Measurements from ENCODE around the gene DND1.
"Not testable (repeated sequence)": the region's sequence is repeated elsewhere in the genome, so short reads cannot be mapped to it uniquely, and the experiment has no call there.

The DND1 gene

DNA sequence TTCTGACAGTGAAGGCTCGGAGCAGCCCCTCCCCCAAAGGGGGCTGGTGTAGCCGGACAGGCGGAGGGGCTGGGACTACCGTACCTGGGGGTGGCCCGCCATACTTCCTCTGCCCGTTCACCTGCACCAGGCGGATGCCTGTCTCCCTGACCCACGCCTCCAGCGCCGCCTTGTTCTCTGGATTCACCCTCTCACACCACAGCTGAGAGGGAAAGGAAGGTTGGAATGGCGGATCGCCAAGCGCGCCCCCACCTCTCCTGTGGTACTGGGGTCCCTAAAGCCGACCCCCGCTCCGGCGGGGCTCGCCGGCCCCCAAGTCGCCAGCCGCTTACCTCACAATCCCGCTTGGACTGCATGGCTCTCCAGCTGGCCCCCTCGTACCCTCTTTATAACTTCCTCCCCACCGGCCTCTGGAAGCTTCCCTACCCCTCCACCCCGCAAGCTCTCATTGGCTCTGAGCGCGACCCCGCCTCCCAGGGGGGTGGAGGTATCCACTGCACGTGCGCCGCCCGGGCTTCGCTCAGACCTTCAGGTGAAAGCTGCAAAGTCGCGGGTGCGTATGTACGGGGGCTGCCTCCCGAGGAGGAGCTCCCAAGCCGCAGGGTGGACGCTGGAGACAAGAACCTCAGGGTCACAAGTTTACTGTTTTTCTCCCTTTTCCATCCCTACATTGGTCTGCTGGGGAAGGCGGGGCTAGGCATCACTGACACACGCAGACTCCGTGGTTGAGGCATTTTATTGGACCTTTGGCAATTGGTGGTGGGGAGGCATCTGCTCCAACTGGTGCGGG lies at the start of gene DND1:
Gene DND1, minus strand, starts transcription at position 390 of the 790 bp plus-strand sequence. Its CDS starts 34 bp downstream, at position 356.
- DNase-seq (ENCODE audit: low spot score) = no peak

DNA sequence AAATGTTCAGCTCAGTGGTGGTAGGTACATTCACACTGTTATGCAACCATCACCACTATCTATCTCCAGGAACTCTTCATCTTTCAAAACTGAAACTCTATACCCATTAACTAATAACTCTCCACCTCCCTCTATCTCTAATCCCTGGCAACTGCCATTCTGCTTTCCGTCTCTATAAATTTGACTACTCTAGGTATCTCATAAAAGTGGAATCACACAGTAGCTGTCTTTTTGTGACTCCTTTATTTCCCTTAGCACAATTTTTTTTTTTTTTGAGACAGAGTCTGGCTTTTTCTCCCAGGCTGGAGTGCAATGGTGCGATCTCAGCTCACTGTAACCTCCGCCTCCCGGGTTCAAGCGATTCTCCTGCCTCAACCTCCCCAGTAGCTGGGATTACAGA lies 48.0 kb upstream of the DND1 start:
- DNase-seq (ENCODE audit: low spot score) = not testable (repeated sequence)

DNA sequence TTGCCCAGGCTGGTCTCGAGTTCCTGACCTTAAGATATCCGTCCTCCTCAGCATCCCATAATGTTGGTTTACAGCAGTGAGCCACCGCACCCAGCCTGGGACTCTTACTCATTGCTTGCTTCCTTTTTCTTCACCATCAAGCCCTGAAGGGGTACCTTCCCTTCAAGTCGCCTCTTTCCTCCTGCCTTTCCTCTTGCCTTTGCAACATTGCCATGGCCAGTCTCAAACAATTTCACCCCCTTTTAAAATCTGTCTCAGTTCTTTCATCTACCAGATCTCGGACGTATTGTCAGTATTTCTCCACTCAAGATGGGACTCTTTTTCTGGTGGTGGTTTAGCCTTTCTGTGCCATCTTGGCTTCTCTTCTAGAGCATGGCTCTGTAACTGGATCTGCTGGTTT lies 47.4 kb upstream of the DND1 start:
- peak; percentile 73 for DNase-seq (ENCODE audit: low spot score)

DNA sequence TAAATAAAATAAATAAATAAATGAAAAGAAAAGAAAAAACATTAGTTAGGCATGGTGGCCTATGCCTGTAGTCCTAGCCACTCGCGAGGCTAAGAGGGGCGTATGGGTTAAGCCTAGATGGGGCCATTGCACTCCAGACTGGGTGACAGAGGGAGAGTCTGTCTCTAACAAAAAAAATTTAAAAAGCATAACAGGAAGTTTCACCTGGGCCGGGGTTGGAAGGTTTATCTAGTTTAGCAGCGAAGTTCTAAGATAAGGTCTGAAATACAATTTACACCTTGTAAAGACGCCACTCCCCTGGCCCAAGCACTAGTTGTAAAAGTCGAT lies 44.9 kb upstream of the DND1 start:
- no peak for DNase-seq (ENCODE audit: low spot score)

DNA sequence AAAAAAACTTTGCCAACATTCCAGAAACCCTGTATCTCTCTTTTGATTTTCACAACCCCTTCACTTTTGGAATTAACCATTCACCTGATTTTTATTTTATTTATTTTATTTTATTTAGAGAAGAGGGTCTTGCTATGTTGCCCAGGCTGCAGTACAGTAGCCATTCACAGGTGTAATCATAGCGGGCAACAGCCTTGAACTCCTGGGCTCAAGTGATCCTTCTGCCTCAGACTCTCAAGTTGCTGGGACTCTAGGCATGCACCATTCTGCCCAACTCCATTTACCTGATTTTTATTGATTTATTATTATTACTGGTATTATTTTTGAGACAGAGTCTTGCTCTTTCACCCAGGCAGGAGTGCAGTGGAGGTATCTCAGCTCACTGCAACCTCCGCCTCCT lies 42.9 kb upstream of the DND1 start:
- not testable (repeated sequence) for DNase-seq (ENCODE audit: low spot score)

DNA sequence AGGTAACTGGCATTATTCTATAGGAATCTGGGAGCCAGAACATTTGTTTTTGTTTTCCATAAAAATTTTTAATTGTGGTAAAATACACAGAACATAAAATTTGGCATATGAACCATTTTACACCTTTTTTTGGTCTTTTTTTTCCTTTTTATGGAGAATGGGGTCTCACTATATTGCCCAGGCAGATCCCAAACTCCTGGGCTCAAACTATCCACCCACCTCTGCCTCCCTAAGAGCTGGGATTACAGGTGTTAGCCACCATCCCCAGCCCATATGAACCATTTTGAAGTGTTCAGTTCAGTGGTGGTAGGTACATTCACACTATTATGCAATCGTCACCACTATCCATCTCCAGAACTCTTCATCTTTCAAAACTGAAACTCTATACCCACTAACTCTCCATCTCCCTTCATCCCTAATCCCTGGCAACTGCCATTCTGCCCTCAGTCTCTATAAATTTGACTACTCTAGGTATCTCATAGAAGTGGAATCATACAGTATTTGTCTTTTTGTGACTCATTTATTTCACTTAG lies 40.3 kb upstream of the DND1 start:
- DNase-seq (ENCODE audit: low spot score) = no peak

DNA sequence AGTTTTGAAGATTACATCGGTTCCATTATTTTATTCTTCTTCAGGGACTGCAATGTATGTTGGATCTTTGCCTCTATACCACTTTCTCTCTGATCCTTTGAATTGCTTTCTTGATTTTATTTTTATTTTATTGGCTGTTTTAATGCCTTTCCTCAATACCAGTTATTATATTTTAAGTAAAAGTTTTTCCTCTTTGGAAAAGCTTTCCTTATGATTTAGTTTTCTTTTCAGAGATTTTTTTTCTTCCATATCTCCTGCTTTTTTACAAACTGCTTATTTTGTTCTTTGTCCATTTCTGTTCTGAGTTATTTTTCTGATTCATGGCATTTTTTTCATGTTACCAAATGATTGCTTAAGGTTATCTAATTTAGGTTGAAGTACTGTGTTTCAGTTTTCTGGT lies 38.4 kb upstream of the DND1 start:
- no peak for DNase-seq (ENCODE audit: low spot score)

DNA sequence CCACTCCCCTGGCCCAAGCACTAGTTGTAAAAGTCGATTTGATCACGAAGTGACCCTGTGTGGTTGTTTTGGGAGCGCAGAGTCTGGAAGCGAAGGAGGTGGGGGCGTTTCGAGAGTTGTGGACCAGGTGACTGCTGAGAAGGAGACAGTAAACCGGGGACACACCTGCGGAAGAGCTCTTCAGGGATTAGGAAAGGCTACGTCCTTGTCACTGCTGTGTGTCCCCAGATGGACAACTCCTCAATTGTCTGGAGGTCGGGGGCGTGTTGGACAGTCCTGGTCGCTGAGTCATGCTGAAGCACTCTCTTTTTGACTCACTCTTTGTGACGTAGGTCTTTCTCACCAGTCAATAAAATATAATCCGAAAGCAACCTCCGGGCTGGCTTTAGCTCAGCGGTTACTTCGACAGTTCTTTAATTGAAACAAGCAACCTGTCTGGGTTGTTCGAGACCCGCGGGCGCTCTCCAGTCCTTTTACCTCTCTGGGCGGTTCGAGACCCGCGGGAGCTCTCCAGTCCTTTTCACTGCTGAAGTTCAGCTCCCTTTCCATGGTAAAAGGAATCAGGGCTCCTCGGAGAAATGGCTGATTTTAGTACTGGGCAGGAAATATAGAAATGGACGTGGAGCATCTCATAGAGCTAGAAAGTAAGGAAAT lies 37.6 kb upstream of the DND1 start:
- DNase-seq (ENCODE audit: low spot score) = peak; percentile 99

DNA sequence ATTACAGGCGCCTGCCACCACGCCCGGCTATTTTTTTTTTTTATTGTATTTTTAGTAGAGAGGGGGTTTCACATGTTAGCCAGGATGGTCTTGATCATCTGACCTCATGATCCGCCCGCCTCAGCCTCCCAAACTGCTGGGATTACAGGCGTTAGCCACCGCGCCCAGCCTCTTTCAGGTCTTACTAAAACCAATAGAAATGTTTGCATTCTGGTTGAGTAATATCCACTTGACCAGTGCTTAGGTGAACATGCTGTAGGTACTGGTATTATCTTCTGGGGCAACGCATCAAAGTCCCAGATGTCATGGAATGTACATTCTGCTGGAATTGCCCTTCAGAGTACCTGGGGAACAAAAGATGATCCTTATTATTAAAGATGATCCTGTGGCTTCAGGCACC lies 35.4 kb upstream of the DND1 start:
- not testable (repeated sequence) for DNase-seq (ENCODE audit: low spot score)

DNA sequence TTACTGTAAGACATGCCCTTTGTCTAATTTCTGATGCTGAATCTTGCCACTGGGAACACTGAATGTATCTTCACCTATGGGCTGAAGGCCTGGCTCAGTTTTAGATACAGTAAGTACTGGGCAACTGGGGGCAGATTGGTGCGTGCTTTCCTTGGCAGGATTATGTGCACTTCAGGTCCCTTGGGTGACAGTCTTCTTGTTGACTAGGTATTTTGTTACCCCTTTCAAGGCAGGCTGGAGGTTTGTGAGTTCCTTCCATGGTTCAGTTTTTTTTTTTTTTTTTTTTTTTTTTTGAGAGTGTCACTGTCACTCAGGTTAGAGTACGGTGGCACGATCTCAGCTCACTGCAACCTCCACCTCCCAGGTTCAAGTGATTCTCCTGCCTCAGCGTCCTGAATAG lies 34.4 kb upstream of the DND1 start:
- DNase-seq (ENCODE audit: low spot score) = no peak

DNA sequence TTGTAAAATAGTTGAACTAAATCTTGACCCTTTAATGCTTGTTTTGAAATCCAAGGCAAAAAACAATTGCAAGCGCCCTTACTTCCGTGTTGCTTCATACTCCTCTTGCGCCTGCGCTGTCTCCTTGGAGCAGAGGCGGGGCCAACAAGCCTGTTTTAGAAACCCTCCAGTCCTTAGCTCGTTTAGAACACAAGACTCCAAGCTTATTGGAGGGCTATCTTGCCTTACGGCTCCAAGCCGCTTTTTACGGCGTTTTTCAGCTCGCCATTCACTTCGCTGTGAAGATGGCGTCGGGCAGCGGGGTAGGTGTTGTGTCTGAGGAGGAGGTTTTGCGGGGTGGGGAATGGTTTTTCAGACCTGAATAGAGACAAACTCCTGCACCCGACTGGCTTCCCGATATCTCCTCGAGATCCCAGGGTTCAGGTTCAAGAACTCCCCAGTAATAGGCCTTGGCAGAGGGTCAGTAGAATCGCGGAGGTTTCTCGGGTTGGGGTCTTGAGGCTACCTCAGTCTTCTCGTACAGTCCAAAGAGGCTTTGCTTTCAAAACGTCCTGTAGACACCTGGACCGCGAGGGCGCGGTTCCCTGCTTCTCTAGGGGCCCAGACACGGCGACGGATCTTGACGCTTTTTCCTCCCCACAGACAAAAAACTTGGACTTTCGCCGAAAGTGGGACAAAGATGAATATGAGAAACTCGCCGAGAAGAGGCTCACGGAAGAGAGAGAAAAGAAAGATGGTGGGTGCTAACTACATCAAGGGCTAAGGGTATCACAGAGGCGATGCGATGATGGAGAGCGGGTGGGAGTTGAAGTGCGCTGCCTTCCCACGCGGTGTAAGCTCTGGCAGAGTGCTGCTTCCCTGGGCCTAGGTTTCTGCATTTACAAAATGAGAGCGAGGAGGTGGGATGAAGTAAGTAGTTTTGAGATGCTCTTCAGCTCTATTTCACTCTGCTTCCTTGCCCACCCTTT lies 27.1 kb upstream of the DND1 start, which contains the start of gene ZMAT2:
Gene ZMAT2, plus strand, starts transcription at position 271 of the 968 bp plus-strand sequence. Its CDS starts 14 bp downstream, at position 285.
- peak; percentile 99 for DNase-seq (ENCODE audit: low spot score)

DNA sequence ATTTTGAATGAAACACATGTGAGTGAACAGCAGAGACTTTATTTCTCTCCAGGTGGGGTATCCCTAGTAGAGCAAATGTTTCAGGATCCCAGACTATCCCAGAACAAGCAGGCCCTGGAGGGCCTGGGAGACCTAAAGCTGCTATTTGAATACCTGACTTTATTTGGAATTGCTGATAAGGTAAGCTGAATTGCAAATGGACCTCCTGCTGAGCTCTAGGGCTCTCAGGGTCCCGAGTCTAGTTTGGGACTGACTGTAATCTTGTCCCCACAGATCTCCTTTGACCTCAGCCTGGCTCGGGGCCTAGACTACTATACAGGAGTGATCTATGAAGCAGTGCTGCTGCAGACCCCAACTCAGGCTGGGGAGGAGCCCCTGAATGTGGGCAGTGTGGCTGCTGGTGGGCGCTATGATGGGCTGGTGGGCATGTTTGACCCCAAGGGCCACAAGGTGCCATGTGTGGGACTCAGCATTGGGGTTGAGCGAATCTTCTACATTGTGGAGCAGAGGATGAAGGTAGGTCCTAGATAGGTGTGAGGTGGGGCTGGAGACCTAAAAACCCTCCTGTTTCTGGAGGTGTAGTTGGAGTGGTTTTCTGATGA lies 23.6 kb upstream of the DND1 start:
- no peak for DNase-seq (ENCODE audit: low spot score)

DNA sequence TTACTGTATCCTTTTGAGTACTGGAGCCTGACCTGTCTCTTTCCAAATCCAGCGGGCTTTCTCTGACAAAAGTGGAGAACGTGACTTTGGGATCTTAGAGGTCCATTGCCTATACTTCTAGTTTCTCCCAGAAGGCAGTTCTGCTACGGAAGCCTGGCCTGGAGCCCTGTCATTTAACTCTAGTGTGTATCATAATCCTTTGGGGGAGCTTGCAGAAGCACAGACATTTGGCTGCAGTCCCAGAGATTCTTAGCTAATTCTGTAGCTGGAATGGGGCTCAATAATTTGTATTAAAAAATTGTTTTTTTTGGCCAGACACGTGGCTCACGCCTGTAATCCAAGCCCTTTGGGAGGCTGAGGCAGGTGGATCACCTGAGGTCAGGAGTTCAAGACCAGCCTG lies 20.9 kb upstream of the DND1 start:
- no peak for DNase-seq (ENCODE audit: low spot score)

DNA sequence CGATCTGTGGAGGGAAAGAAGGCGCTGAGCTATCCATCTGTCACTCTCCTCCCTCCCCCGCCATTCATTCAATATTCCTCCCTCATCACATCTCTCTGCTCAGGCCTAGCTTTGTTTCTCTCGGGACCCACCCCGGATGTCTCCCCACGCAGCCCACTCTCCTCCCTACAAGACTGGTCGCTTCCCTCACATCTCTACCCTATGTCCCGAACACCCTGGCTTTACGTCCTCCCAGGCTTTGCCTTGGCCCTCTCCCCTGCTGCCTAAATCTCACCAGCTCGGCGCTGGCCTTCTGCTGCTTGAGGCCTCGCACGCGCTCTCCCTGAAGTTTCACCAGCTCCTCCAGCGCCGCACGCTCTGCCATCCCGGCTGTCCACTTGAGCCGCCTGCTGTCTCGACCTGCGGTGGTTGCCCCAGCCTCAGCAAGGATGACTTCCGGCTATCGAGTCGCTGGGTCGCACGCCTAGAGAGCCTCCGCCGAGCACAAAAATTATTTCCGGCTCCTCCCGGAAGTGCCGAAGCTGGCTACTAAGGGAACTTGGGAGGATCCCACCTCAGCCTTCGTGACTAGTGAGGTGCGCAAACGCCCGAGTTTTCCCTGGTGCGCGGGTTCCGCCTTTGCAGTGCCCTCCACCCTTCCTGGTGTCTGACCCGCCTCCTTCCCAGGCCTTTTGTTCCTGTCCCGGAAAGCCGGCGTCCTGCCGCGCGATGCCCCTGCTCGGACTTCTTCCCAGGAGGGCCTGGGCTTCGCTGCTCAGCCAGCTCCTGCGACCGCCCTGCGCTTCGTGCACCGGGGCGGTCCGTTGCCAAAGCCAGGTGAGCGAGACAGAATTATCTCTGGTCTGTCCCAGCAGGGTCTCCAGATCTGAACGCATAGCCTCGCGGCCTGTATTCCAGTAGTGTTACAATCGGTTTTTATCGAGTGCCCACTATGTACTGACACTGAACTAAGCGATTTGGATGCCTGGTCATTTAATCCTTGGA lies 17.9 kb upstream of the DND1 start, which contains the start of the genes HARS1 and HARS2:
Gene HARS1, minus strand, starts transcription at position 430 of the 984 bp plus-strand sequence. Its CDS starts 66 bp downstream, at position 364.
Gene HARS2, plus strand, starts transcription at position 515 of the 984 bp plus-strand sequence. Its CDS starts 194 bp downstream, at position 709.
- DNase-seq (ENCODE audit: low spot score) = peak; percentile 97

DNA sequence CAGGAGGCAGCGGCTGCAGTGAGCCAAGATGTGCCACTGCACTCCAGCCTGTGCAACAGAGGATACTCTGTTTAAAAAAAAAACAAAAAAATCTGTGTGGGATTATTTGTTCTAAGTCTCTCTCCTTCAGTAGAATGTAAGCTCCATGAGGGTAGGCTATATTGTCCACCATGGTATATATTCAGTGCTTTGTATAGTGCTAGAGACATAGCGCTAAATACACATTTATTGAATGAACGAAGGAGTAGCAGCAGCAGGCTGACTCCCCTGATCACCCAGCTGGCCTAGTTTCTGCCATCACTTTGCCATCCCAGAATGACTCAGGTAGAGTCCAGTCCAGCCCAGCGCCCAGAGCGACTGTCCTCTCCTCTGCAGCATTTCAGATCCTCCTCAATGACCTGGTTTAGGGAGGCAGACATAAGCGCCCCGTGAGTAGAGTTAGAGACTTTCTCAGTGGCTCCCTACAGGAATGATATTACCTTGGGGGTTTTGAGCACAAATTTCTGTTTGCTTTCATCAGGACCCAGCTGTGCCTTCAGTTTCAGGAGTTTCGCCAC lies 17.1 kb upstream of the DND1 start:
- peak; percentile 60 for DNase-seq (ENCODE audit: low spot score)

DNA sequence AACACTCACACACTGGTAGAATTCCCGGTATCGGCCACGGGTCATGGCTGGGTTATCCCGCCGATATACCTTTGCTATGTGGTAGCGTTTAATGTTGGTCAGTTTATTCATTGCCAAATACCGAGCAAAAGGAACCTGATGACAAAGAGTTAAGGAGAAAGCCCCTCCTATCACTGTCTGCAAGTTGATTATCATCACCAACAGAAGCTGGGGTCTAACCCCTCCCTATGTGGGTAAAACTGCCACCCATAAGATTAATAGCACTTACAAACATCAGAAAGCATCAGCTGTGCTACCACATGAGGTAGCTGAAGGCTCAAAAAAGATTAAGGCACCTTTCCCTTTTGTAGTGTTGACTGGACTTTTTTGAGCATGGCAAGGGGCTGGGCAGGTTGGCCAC lies 5.6 kb upstream of the DND1 start:
- DNase-seq (ENCODE audit: low spot score) = no peak

DNA sequence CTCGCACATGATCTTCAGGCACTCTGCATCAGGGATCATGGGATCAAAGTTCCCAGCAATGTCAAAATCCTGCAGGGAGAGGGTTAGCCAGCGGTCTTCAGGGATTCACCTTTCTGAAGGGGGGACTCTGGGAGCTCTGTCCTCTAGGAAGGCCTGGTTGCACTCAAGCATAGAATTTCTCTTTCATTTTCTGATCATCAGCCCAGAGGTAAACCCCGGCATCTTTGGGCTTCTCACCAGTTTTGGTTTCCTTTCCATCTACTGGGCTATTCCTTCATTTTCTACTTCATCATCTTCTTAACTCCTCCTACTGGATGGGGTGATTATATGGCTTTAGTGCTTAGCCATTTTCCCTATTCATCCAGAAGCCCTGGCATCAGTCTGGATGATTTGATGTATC lies 4.6 kb upstream of the DND1 start:
- no peak for DNase-seq (ENCODE audit: low spot score)

DNA sequence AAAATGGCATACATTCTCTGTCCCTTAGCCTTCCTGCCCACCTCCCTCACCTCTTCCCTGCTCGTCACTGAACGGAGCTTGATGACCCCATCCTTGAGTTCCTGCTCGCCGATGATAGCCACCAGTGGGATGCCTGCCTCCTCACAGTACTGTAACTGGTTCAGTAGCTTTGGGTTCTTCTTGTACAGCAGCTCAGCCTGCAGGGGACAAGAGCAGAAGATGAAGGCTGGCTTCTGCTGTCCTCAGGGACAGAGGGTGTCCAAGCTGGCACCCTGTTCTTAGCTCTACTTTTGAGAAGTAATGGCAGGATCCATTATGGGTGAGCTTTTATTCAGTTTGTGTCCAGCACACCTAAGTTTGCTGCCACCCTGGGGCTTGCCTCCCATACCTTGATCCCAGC lies 1.3 kb upstream of the DND1 start:
- DNase-seq (ENCODE audit: low spot score) = no peak

DNA sequence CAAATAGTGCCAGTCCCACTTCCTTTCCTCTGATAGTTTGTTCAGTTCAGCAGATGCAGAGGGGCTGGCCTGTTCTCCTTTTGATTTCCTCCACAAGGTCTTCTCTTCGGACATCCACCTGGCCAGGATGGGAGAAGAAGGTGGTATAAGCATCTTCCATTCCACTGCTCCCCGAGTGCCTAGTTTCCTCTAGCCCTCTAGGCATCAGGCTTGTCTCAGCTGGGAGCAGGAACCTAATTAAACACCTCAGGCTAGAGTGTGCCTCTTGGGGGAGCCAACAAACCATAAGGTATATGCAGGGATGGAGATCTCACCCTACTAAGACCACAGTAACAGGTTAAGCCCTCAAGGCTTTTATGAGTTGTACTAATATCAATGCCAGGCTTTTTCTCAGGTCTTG lies 835 bp upstream of the DND1 start:
- DNase-seq (ENCODE audit: low spot score) = no peak

All from RKO (cell line).